Stimulated activated CD8-positive, alpha-beta memory T cell treated with anti-CD3 and anti-CD28 coated beads, Interleukin-4, amount 100 ng/mL, for 4 hours (primary cell): ENCODE results near the gene XKR7.

Experiments
- DNase-seq, 2 donors: peaks; one replicate each; pipeline ENCODE4 v3.0.0-alpha.2; 2020; ENCODE audit warnings: low read depth in 2 of 2, low spot score in 1 of 2

The XKR7 gene

DNA sequence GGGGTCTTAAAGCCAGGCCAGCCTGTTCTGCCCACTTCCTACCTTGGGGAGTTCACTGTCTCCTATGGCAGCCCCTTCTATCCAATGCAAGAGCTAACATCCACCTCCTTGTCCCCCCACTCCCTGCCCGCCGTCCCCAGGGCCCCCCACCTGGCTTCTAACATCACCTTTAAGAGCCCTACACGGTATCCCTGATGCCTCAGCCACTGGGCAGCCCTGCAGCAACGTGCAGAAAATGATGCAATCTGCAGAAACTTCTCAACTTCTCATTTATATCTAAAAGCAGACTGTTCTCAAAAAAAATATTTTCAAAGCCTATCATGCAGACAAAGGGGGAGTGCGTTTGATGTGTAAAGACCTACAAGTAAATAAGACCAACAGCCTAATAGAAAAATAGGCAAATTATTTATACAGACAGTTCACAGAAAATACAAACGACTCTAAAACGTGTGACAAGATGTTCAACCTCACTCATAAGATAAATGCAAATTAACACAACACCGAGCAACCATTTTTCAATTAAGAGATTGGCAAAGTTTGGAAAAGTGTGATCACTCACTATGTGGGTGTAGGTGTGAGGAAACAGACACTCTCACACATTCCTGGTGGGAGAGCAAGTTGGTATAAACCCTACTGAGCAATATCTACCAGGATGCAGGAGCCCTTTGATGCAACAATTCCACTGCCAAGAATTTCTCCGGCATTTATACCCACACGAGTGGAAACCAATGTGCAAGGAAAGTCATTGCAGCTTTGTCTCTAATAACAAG, 69.0 kb downstream of the XKR7 start:
- no peak for DNase-seq

DNA sequence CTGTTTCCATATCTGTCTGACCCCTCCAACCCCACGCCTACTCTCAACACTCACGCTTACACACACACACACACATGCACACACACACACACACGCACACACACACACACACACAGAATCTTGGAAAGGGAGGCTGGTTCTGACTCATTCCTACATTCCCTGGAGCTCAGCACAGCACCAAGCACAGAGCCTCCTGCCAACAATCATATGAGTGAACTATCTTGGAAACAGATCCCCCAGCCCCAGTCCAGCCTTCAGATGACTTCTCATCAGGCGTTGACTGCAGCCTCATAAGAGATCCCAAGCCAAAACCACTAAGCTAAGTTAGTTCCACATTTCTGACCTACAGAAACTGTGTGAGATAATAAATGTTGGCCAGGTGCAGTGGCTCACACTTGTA, 70.0 kb downstream of the XKR7 start:
- no peak for DNase-seq

DNA sequence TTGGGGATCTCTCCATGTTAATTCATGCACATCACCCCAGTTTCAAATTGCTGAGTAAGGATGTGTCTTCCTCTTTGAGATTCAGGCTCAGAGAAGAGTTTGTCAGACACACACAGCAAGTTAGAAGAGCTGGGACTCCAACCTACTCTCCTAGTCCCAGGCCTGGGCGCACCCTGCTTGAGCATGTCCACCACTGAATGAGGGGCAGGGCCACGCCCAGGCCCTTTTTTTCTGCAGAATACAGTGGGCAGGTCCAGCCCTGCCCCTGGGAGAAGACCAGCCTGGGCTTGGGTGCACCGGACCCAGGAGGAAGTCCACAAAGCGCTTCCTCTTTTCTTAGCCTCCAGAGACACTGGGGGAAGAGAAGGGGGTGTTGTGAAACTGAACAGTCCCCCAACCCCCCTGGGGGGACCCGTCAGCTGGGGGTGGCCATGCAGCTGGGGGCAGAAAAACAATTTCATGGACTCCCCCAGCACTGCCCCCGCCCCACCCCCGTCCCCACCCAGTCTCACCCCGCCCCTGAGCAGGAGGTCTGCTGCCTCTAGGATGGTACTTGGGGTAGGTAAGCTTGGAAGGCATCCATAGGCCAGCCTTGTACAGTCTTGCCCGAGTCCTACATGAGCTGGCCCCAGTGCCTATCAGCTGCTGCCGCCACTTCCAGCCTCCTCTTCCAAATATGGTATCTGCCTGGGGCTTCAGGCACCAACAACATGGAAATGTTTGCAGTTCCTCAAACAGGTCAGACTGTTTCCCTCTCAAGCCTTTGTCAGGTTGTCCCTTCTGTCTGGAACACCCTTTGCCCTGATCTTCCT, 72.4 kb downstream of the XKR7 start:
- DNase-seq, result no peak

DNA sequence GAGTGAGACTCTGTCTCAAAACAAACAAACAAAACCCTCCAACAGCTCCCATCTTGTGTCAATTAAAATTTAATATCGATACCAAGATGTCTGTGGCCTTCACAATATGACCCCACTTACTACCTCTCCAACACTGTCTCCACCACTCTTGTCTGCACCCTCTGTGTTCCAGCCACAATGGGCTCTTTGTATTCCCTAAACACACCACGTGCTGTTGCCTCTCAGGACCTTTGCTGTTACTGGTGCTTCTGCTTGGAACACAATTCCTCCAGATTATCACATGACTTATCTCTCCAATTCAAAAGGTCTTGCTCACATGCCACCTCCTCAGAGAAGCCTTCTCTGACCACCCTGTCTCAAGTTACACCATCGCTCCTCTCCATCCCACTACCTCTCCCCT, 78.0 kb downstream of the XKR7 start:
- DNase-seq, result no peak

DNA sequence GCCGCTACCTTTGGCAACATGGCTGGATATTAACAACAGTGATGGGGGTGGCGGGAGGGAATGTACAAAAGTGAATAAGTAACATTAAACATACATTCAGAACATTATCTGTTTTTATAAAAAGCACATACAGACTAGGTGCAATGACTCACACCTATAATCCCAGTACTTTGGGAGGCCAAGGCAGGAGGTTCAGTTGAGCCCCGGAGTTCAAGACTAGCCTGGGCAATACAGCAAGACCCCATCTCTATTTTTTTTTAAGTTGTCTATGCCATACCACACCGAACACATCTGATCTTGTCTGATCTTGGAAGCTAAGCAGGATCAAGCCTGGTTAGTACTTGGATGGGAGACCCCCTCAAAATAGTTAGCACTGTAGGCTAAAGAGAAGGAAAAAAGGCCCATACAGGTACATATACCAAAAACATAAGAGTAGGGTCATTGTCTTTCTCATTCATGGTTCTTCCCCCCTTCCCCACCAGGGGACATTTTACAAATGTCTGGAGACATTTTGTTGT, 82.4 kb downstream of the XKR7 start:
- no peak for DNase-seq

DNA sequence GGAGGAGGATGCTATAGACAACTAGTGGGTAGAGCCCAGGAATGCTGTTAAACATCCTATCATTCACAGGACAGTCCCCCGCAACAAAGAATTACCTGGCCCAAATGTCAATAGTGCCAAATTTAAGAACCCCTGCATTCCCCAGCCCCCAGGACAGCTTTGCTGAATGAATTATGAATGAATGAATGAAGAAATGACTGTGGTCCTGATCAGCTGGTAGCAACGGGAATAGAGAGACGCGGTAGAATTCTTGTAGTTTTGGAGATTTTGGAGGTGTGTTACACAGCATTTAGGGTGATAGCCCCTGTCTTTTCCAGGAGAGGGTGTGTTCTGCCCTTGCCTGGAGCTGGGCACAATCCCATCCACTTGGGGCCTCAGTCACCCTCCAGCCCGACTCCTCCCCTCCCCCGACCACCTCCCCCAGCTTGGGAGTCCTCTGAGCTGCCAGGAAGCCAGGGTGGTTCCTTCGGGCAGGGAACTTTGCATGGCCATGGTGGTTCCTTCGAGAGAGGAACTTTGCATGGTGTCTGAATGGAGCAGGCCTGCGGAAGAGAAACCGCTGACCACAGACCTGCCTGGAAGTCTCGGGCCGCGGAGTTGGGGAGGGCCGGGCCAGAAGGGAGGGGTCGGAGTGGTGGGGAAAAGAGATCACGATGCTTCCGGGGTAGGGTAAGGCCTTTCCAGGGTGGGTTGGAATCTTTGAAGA, 83.1 kb downstream of the XKR7 start:
- no peak for DNase-seq

DNA sequence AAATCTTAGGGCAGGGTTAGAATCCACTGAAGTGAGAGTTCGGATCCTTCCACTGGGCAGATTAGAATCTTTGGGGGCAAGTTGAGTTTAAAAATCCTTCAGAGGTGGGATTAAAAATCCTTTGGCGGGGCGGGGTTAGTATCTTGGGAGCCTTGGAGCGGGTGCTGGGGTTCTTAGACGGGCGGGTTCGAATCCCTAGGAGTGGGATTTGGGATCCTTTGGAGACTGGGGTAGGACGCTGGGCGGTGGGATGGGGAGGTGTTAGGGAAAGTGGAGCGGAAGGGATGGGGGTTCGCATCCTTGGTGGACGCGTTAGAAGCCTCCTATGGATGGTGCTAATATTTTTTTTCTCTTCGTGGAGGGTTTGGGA, 83.8 kb downstream of the XKR7 start:
- DNase-seq, result no peak

DNA sequence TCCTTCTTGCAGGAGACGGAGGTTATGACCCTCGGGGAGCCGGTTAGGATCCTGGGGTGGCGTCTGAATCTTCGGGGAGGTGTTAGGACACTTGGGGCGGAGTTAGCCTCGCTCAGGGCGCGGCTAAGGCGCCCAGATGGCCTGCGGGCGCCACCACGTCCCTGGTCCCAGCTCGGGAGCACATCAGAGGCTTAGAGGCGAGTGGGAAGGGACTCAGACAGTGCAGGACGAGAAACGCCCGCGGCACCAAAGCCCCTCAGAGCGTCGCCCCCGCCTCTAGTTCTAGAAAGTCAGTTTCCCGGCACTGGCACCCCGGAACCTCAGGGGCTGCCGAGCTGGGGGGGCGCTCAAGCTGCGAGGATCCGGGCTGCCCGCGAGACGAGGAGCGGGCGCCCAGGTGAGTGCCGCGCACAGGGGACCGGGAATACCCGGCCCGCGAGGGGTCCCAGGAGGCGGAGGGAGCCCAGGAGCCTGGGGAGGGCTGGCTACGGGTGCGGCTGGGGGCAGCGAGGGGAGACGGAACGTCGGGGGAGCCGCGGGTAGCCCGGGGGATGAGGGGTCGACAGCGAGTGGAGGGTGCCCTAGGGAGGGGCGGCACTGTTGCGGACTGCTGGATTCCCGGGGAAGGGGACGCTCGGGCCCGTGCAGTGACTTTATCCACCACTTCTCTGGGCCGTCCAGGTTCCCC, 84.3 kb downstream of the XKR7 start, which contains the start of gene HCK:
HCK (plus strand) TSS at position 153 of the 688 bp plus-strand sequence.
- DNase-seq, result no peak

DNA sequence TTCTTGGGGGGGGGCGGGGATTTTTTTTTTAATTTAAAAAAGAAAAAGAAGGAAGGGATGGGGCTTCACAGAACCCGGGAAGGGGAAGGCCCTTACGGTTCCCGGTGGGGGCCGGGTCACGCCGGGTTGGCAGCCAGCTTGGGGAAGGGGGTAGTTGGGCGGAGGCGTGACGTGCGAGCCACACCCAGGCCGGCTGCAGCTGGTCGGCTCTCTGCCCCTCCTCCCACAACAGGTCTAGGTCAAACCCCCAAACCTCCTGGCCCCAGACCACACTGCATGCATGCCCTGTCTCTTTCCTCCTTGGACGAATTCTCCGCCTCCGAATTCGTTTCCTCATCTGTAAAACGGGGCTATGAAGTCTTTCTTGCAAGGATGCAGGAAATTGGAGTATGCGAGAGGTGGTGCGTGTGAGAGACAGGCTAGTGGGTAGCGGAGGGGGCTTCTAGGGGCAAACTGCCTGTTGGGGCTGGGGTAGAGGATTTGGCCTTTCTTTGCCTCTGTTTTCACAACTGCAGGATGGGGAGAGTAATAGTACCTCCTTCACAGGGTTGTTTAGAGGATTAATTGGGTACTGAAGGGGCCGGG, 84.9 kb downstream of the XKR7 start:
- DNase-seq, result no peak
